Heart right ventricle (tissue), 16 donors: ENCODE results near the gene PCMTD2. TPM values are rescaled to one million over a fixed set of nuclear protein-coding genes. Genes with fewer than 3 reads are reported as not detected.

Source experiments
- ATAC-seq, 8 donors: fragments of 200-7000 bp; cut with Tn5 transposase; one replicate each; pipeline ENCODE4 v1.9.1; 2020; ENCODE audit warnings: mild to moderate bottlenecking in 8 of 8, moderate library complexity in 8 of 8, moderate number of reproducible peaks in 1 of 8
- DNase-seq, 2 donors: peaks; one replicate each; pipeline ENCODE4 v3.0.0-alpha.2; 2020
- H3K27ac ChIP-seq, 10 donors: fragments of 200-600 bp; sonication (generic) in 2 of 10; one replicate each; pipeline versions ENCODE4 v1.5.0 to v1.8.0; 2020 to 2022; ENCODE audit warnings: mild to moderate bottlenecking in 3 of 10
- H3K27me3 ChIP-seq, 7 donors: fragments of 200-600 bp; one replicate each; pipeline ENCODE4 v1.8.0; 2021 to 2022; ENCODE audit warnings: mild to moderate bottlenecking in 2 of 7
- H3K36me3 ChIP-seq, 9 donors: fragments of 200-600 bp; sonication (generic) in 1 of 9; one replicate each; pipeline versions ENCODE4 v1.5.0 to v1.8.0; 2020 to 2022; ENCODE audit warnings: mild to moderate bottlenecking in 2 of 9
- H3K4me1 ChIP-seq, 9 donors: fragments of 200-600 bp; sonication (generic) in 1 of 9; one replicate each; pipeline versions ENCODE4 v1.5.0 to v1.8.0; 2020 to 2022; ENCODE audit warnings: mild to moderate bottlenecking in 4 of 9
- H3K4me3 ChIP-seq, 10 donors: fragments of 200-600 bp; sonication (generic) in 2 of 10; one replicate each; pipeline versions ENCODE4 v1.5.0 to v1.8.0; 2020 to 2022; ENCODE audit warnings: mild to moderate bottlenecking in 7 of 10, moderate library complexity in 2 of 10
- H3K9me3 ChIP-seq, 11 donors: fragments of 200-600 bp in 10 of 11; sonication (generic) in 2 of 11; one replicate each; pipeline versions ENCODE4 v1.5.0 to v1.8.0; 2013 to 2022; ENCODE audit warnings: mild to moderate bottlenecking in 2 of 11, control low read depth in 1 of 11, moderate library complexity in 1 of 11
- WGBS, 2 donors: extraction: QIAGEN DNeasy Blood & Tissue Kit; methylation state at CpG; one replicate each; pipeline ENCODE4 v1.1.7; 2013; ENCODE audit warnings: inconsistent platforms in 1 of 2; 5-methylcytosine and 5-hydroxymethylcytosine counted together
- intact Hi-C, 10 donors: fragments of 100-400 bp; cut with DNase I; formaldehyde crosslinking; loops; one replicate each; pipeline versions ENCODE4 v1.11.1 to v1.14.2; 2022
- polyA plus RNA-seq, 2 donors: library from polyadenylated mRNA; stranded (reverse); fragments of 200-250 nt; gene quantifications; one replicate each; pipeline ENCODE4 v1.2.3, GENCODE V29; 2013
- total RNA-seq, 10 donors: library from RNA; stranded (reverse); fragmentation: NEBNext Ultra II Directional in 3 of 10; extraction: Animal tissue kit (Norgen Biotek cat#: 25700) in 3 of 10; gene quantifications; one replicate each; pipeline versions ENCODE4 v1.2.1 to v1.2.4, GENCODE V29; 2021 to 2023
- TF ChIP-seq, protein P1 (sequence below), 9 donors: fragments of 200-600 bp; sonication (generic) in 2 of 9; IDR thresholded peaks; one replicate each; pipeline versions ENCODE4 v1.5.0 to v1.8.0; 2021 to 2022; ENCODE audit warnings: antibody characterized with exemption in 9 of 9, mild to moderate bottlenecking in 5 of 9, moderate library complexity in 1 of 9
- donor health status: Arrhythmogenic right ventricular cardiomyopathy.
- donor health status: ischemic (EF 13 %, LVEDD 7.1; RV severe dilation, severe dysfunction).
- donor health status: healthy with polysubstance abuse.
- donor health status: DM: no; HTN: yes; CAD: no.
- donor health status: DM: no; HTN: no; CAD: no.
- donor health status: ischemic (EF 25% LVEDD 6.9; RV normal size, moderate dysfunction).
- donor health status: ischemic (EF 25% LVEDD 5.7; RV mildly dilated, moderate dysfunction).
- donor health status: healthy.
- donor health status: DM: yes; HTN: yes; CAD: no.
- donor health status: Ischemic cardiomyopathy.
- donor health status: ischemic (EF 35%, LVEDD 5.7; RV mildly dilated, moderate dysfunction).
- donor health status: nonischemic (EF 11% LVEDD 7.7; RV severe dilation, severe dysfunction).
- donor health status: DM: yes; HTN: yes; CAD: no.
- donor health status: PGD.
- donor health status: ischemic (EF 29% LVEDD 5.4; RV normal size, mild dysfunction).
- donor health status: nonischemic (EF 23%, LVEDD 6.1; RV moderate dilation, normal function).

The PCMTD2 gene
- total and polyA plus RNA-seq, 12 donors, result 11.7 to 83.5 (median 67.9) TPM

DNA sequence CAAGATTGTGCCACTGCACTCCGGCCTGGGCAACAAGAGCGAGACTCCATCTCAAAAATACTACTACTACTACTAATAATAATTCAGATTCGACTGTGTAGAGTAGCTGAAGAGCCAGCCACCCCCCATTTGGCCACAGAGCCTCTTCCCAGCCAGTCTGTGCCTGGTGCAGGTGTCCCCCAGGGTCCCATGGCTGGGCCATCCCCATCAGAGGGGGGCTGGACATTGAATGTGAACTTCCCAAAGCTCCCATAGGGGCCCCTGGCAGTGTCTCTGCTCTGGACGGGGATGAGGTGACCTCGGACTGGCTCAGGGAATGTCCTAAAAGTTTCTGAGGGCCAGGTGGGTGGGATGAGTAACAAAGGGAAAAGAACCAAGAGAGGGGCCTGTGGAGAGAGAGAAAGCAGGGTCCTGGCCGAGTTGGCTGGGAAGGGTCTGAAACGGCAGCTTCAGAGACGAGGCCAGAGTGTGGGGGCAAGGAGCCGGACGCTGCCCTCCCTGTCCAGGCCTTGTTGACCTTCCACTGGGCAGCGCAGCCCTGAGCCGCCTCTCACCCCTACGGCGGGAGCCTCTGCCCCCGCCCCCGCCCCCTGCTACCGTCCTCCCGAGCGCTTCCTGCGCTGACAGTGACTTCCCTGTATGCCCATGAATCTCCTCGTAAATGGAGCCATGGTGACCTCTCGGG lies 24.9 kb upstream of the PCMTD2 start:
- TF ChIP-seq, protein P1, sequence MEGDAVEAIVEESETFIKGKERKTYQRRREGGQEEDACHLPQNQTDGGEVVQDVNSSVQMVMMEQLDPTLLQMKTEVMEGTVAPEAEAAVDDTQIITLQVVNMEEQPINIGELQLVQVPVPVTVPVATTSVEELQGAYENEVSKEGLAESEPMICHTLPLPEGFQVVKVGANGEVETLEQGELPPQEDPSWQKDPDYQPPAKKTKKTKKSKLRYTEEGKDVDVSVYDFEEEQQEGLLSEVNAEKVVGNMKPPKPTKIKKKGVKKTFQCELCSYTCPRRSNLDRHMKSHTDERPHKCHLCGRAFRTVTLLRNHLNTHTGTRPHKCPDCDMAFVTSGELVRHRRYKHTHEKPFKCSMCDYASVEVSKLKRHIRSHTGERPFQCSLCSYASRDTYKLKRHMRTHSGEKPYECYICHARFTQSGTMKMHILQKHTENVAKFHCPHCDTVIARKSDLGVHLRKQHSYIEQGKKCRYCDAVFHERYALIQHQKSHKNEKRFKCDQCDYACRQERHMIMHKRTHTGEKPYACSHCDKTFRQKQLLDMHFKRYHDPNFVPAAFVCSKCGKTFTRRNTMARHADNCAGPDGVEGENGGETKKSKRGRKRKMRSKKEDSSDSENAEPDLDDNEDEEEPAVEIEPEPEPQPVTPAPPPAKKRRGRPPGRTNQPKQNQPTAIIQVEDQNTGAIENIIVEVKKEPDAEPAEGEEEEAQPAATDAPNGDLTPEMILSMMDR (IDR thresholded peaks at IDR 0.05), result no peak
- no peaks in the 10 kb centered on the region for H3K9me3 ChIP-seq
- H3K4me3 ChIP-seq, result no peak overlapping the region
- ATAC-seq, result no peak
- intact Hi-C loops, result loop anchor here in 1 of 10 donors (2.0 kb wide), 1 partner anchor 22 kb away; no protein-coding TSS in a partner anchor
- 92 to 94% methylated on average over 21 to 22 of the region's 22 CpGs for WGBS, 2 donors
- no peaks in the 10 kb centered on the region for H3K36me3 ChIP-seq
- DNase-seq, result no peak
- H3K4me1 ChIP-seq, result peaks cover 0 to 18% (median 5%) of the 10 kb centered on the region in 9 donors
- H3K27me3 ChIP-seq, result no peaks in the 10 kb centered on the region
- H3K27ac ChIP-seq, result no peak overlapping the region

DNA sequence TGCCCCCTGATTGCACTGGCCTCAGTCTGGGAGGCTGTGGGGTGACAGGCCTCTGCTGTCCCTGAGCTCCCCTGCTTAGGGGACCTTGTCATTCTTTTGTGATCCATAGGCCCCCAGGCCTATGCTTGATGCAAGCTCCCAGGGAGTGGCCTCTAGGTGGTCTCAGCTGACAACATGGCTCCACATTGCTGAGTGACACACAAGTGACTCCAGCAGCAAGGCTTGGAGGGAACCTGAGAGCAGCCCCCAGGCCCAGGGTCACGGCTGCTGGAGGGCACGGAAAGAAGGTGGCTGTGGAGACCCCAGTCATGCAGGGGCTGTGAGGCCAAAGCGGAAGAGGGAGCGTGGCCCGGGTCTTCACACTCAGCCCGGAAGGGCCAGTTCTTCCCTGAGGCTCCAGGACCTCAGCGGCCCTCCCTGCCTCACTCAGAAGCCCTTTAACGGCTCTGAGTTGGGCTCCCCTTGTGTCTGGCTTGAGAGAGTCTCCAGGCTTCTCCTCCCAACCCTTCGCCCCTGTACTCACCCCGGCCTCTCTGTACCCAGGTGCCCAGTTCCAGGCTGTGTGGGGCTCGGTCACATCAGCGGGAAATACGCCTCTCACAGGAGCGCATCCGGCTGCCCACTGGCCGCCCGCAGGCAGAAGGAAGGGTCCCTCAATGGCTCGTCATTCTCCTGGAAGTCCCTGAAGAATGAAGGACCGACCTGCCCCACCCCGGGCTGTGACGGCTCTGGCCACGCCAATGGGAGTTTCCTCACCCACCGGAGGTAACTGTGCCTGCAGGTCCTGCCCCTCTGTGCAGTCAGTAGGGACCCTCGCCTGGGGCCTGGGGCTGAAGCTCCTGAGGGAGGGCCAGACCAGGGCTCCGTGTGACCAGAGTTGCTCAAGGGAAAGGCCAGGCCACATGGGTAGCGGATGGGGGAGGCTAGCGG lies 23.7 kb upstream of the PCMTD2 start:
- Histone ChIP-seq H3K36me3 (no peaks in the 10 kb centered on the region), H3K9me3 (no peaks in the 10 kb centered on the region), H3K4me1 (peaks cover 0 to 18% (median 5%) of the 10 kb centered on the region in 9 donors), H3K27me3 (no peaks in the 10 kb centered on the region), H3K4me3 (no peak overlapping the region), H3K27ac (no peak overlapping the region)
- WGBS, 2 donors, result 95 to 96% methylated on average over 26 to 27 of the region's 27 CpGs
- no peak for DNase-seq
- intact Hi-C loops, result loop anchor here in 1 of 10 donors (2.0 kb wide), 1 partner anchor 21 kb away; no protein-coding TSS in a partner anchor
- ATAC-seq, result peak in 1 of 8 donors; percentile 16
- TF ChIP-seq, protein P1 (IDR thresholded peaks at IDR 0.05), result no peak

DNA sequence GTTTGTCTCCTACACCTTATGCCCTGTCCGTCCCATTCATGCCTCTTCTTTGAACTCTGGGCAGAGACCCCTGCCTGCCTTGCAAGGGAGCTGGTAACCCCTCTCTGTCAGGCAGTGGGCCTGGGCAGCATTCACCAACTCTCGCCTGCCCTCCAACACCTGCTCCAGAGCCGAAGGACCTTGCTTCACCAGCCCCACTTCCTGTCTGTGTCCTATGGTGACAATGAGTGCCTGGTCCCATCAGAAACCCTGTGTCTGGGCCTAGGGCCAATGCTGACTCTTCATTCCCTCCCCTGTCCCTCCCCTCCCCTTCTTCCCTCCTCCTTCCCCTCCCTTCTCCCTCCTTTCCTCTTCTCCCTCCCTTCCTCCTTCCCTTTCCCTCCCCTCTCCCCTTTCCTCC lies 22.8 kb upstream of the PCMTD2 start:
- 35 to 50% methylated on average over 3 of the region's 3 CpGs for WGBS, 2 donors
- peaks cover 0 to 18% (median 5%) of the 10 kb centered on the region in 9 donors for H3K4me1 ChIP-seq
- H3K4me3 ChIP-seq, result no peak overlapping the region
- H3K9me3 ChIP-seq, result no peaks in the 10 kb centered on the region
- TF ChIP-seq, protein P1 (IDR thresholded peaks at IDR 0.05), result no peak
- ATAC-seq, result peak in 7 of 8 donors; percentile 29 to 71 (median 54)
- DNase-seq, result peak in 1 of 2 donors; percentile 46
- no peaks in the 10 kb centered on the region for H3K27me3 ChIP-seq
- intact Hi-C loops, result no loop called here
- H3K27ac ChIP-seq, result peak overlapping the region in 5 of 10 donors; percentile 13 to 45 (median 29)
- H3K36me3 ChIP-seq, result no peaks in the 10 kb centered on the region

DNA sequence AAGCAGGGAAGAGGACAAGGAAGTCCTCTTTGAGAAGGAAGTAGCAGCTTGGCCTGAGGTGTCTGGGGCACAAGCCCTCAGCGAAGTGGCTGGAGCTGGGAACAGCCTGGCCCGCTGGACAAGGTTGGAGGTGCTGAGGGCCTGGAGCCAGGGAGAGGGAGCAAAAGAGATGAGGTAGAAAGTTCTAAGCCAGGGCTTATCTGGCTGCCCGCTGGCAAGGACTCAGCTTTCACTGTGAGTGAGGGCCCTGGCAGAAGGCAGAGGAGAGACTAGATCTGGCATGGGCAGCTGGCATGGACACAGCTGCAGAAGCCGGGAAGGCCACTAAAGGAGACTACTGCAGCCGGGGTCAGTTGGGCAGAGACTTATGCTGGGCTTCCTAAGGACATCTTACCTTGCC lies 21.8 kb upstream of the PCMTD2 start:
- H3K36me3 ChIP-seq, result no peaks in the 10 kb centered on the region
- peaks cover 0 to 26% (median 7%) of the 10 kb centered on the region in 9 donors for H3K4me1 ChIP-seq
- TF ChIP-seq, protein P1 (IDR thresholded peaks at IDR 0.05), result no peak
- H3K9me3 ChIP-seq, result no peaks in the 10 kb centered on the region
- H3K27ac ChIP-seq, result peak overlapping the region in 9 of 10 donors; percentile 46 to 80 (median 60)
- peak; percentile 75 to 83 for DNase-seq
- WGBS, 2 donors, result 47 to 61% methylated on average over 5 of the region's 5 CpGs
- H3K4me3 ChIP-seq, result no peak overlapping the region
- peak; percentile 83 to 97 (median 93) for ATAC-seq
- intact Hi-C loops, result no loop called here
- H3K27me3 ChIP-seq, result no peaks in the 10 kb centered on the region
